HG03442 (cell line): ENCODE measurements around the gene ADISSP.
"Not testable (repeated sequence)": the region's sequence is repeated elsewhere in the genome, so short reads cannot be mapped to it uniquely, and the experiment has no call there.

Experiments used
- ATAC-seq: cut with Tn5 transposase; IDR thresholded peaks from one replicate; pipeline ENCODE4 v1.9.1; 2021; ENCODE audit warnings: mild to moderate bottlenecking, moderate library complexity; ENCODE audit not compliant: unreplicated experiment

ADISSP gene

GRCh38 chr20:3798373-3798768 is 30.8 kb upstream of the ADISSP start:
- ATAC-seq: no peak

GRCh38 chr20:3797592-3798372 is 30.2 kb upstream of the ADISSP start:
- ATAC-seq: no peak

- ATAC-seq: no peak
Observed at GRCh38 chr20:3797226-3797545, 29.6 kb upstream of the ADISSP start.

GRCh38 chr20:3796477-3797225 is 29.1 kb upstream of the ADISSP start:
- peak; percentile 8 for ATAC-seq

GRCh38 chr20:3795511-3796468 is 28.2 kb upstream of the ADISSP start, which contains the start of gene CDC25B:
Gene CDC25B, plus strand, starts transcription at chr20:3796310. Its CDS starts 222 bp downstream, at chr20:3796532.
- peak; percentile 65 for ATAC-seq

- ATAC-seq: no peak
Observed at GRCh38 chr20:3794701-3795420, 27.3 kb upstream of the ADISSP start.

- not testable (repeated sequence) for ATAC-seq
Observed at GRCh38 chr20:3794168-3794567, 26.6 kb upstream of the ADISSP start.

- ATAC-seq: not testable (repeated sequence)
Observed at GRCh38 chr20:3789201-3789600, 21.6 kb upstream of the ADISSP start.

- ATAC-seq: no peak
Observed at GRCh38 chr20:3788685-3789155, 21.2 kb upstream of the ADISSP start.

- ATAC-seq: no peak
Observed at GRCh38 chr20:3787324-3788014, 19.9 kb upstream of the ADISSP start.

GRCh38 chr20:3786665-3787323 is 19.2 kb upstream of the ADISSP start, which contains the start of gene CENPB:
Gene CENPB, minus strand, starts transcription at chr20:3786740. Its CDS starts 257 bp downstream, at chr20:3786483.
- ATAC-seq: peak; percentile 77

GRCh38 chr20:3786126-3786484 is 18.6 kb upstream of the ADISSP start:
- peak; percentile 17 for ATAC-seq

- ATAC-seq: no peak
Observed at GRCh38 chr20:3785240-3786125, 17.9 kb upstream of the ADISSP start.

GRCh38 chr20:3784863-3785239 is 17.3 kb upstream of the ADISSP start:
- ATAC-seq: no peak

GRCh38 chr20:3784216-3784853 is 16.8 kb upstream of the ADISSP start:
- ATAC-seq: no peak

- no peak for ATAC-seq
Observed at GRCh38 chr20:3783511-3784195, 16.1 kb upstream of the ADISSP start.

GRCh38 chr20:3783068-3783489 is 15.5 kb upstream of the ADISSP start:
- no peak for ATAC-seq
